Putamen (tissue), 1 donor: ENCODE data around the gene ANO2.
A peak's percentile ranks its signal among the peaks of the same experiment; 100 is the strongest.

Experiments
- DNase-seq: peaks from one replicate; pipeline ENCODE4 v3.0.0-alpha.2; 2016; ENCODE audit warnings: low spot score

ANO2 gene

GRCh38 chr12:5777451-5777850 is 167.6 kb downstream of the ANO2 start:
- DNase-seq = no peak

- no peak for DNase-seq
These were observed 169.0 kb downstream of the ANO2 start for GRCh38 chr12:5776091-5776490.

- no peak for DNase-seq
These were observed 171.5 kb downstream of the ANO2 start for GRCh38 chr12:5773550-5773949.

- no peak for DNase-seq
These were observed 173.3 kb downstream of the ANO2 start for GRCh38 chr12:5771756-5772155.

GRCh38 chr12:5770727-5771126 is 174.3 kb downstream of the ANO2 start:
- DNase-seq = no peak

- DNase-seq = no peak
These were observed 176.4 kb downstream of the ANO2 start for GRCh38 chr12:5768581-5769196.

GRCh38 chr12:5768171-5768570 is 176.9 kb downstream of the ANO2 start:
- no peak for DNase-seq

GRCh38 chr12:5758347-5758746 is 186.7 kb downstream of the ANO2 start:
- DNase-seq = no peak

GRCh38 chr12:5756338-5756842 is 188.7 kb downstream of the ANO2 start:
- DNase-seq = no peak

- DNase-seq = no peak
These were observed 197.0 kb downstream of the ANO2 start for GRCh38 chr12:5748027-5748426.

GRCh38 chr12:5746917-5747316 is 198.1 kb downstream of the ANO2 start:
- DNase-seq = no peak

GRCh38 chr12:5746036-5746908 is 198.8 kb downstream of the ANO2 start:
- DNase-seq = no peak

- peak; percentile 22 for DNase-seq
These were observed 199.7 kb downstream of the ANO2 start for GRCh38 chr12:5745251-5745888.

- no peak for DNase-seq
These were observed 202.8 kb downstream of the ANO2 start for GRCh38 chr12:5742258-5742657.

- DNase-seq = no peak
These were observed 205.1 kb downstream of the ANO2 start for GRCh38 chr12:5739917-5740316.

- no peak for DNase-seq
These were observed 207.3 kb downstream of the ANO2 start for GRCh38 chr12:5737778-5738177.

- no peak for DNase-seq
These were observed 208.5 kb downstream of the ANO2 start for GRCh38 chr12:5736527-5736926.

- no peak for DNase-seq
These were observed 209.0 kb downstream of the ANO2 start for GRCh38 chr12:5736016-5736415.

GRCh38 chr12:5733916-5734315 is 211.1 kb downstream of the ANO2 start:
- DNase-seq = no peak

GRCh38 chr12:5733136-5733755 is 211.8 kb downstream of the ANO2 start:
- DNase-seq = no peak

- DNase-seq = no peak
These were observed 214.1 kb downstream of the ANO2 start for GRCh38 chr12:5730962-5731361.

GRCh38 chr12:5723711-5724252 is 221.3 kb downstream of the ANO2 start:
- no peak for DNase-seq
